A673 (cell line): ENCODE results near the gene PHF12. TPM values are rescaled to one million over a fixed set of nuclear protein-coding genes. Genes with fewer than 3 reads are reported as not detected.

Source experiments
- BruUV-seq: library from RNA; stranded (reverse); fragments of 400-500 nt; replicated peaks from 2 replicates; lab custom pipeline; 2021; lab: Mats Ljungman, UMichigan
- CTCF ChIA-PET: fragments of 300-600 bp; sonication (Branson Sonifier 250); formaldehyde crosslinking; loops from one replicate; lab custom pipeline; 2022; ENCODE audit warnings: antibody characterized with exemption; lab: Charles Lee
- POLR2A ChIA-PET: fragments of 300-600 bp; sonication (Branson Sonifier 250); formaldehyde crosslinking; loops from one replicate; lab custom pipeline; 2022; ENCODE audit warnings: antibody characterized with exemption; ENCODE audit not compliant: low non-redundant PET; lab: Charles Lee
- DNase-seq: peaks from one replicate; pipeline ENCODE4 v3.0.0-alpha.2; 2015; ENCODE audit warnings: low spot score
- H3K27ac ChIP-seq: fragments of 200-600 bp; sonication (generic); 2 replicates; pipeline ENCODE4 v1.5.1; 2016; ENCODE audit warnings: mixed run types, low read depth, mild to moderate bottlenecking, mixed read lengths, antibody characterized with exemption, low read length; ENCODE audit not compliant: poor library complexity, severe bottlenecking
- H3K27me3 ChIP-seq: fragments of 200-600 bp; sonication (generic); replicated peaks from 2 replicates; pipeline ENCODE4 v1.6.1; 2017; ENCODE audit warnings: mixed run types, low read depth, mild to moderate bottlenecking, mixed read lengths, antibody characterized with exemption, low read length; ENCODE audit not compliant: insufficient read depth, poor library complexity
- H3K36me3 ChIP-seq: fragments of 200-600 bp; sonication (generic); 2 replicates; pipeline ENCODE4 v1.6.1; 2016; ENCODE audit warnings: mixed run types, mild to moderate bottlenecking, mixed read lengths, antibody characterized with exemption, low read length; ENCODE audit not compliant: insufficient read depth, poor library complexity, severe bottlenecking
- H3K4me1 ChIP-seq: fragments of 200-600 bp; sonication (generic); 2 replicates; pipeline ENCODE4 v1.6.1; 2017; ENCODE audit warnings: mixed run types, mild to moderate bottlenecking, mixed read lengths, antibody characterized with exemption, low read length; ENCODE audit not compliant: insufficient read depth, poor library complexity, severe bottlenecking
- H3K4me3 ChIP-seq: fragments of 200-600 bp; sonication (generic); 2 replicates; pipeline ENCODE4 v1.5.1; 2016; ENCODE audit warnings: low read depth, mixed run types, mild to moderate bottlenecking, mixed read lengths, low read length; ENCODE audit not compliant: poor library complexity, severe bottlenecking
- H3K9me3 ChIP-seq: fragments of 200-600 bp; sonication (generic); 2 replicates; pipeline ENCODE4 v1.6.1; 2016; ENCODE audit warnings: mixed run types, low read depth, mild to moderate bottlenecking, mixed read lengths, antibody characterized with exemption, low read length; ENCODE audit not compliant: poor library complexity, severe bottlenecking
- CTCF ChIP-seq: fragments of 300-800, 200-600 bp; sonication (generic); conservative IDR thresholded peaks from 2 replicates; pipeline ENCODE4 v1.5.1; 2017; ENCODE audit warnings: low read depth, mild to moderate bottlenecking, antibody characterized with exemption, low read length, moderate library complexity, mixed read lengths
- EZH2 ChIP-seq: fragments of 200-600 bp; sonication (generic); IDR thresholded peaks from 2 replicates; pipeline ENCODE4 v1.6.1; 2017; ENCODE audit warnings: borderline replicate concordance, low read depth, mild to moderate bottlenecking, mixed read lengths, antibody characterized with exemption, low read length; ENCODE audit not compliant: poor library complexity, severe bottlenecking
- intact Hi-C: fragments of 100-400 bp; cut with micrococcal nuclease; formaldehyde crosslinking; loops from one replicate; pipeline ENCODE4 v1.10.0; 2022; ENCODE audit not compliant: unreplicated experiment
- total RNA-seq: library from RNA; stranded (reverse); gene quantifications from 2 replicates; pipeline ENCODE4 v1.2.3, GENCODE V29; 2021

Gene PHF12
- total RNA-seq, 1 experiment from 2014 or later: 63.3 TPM

DNA sequence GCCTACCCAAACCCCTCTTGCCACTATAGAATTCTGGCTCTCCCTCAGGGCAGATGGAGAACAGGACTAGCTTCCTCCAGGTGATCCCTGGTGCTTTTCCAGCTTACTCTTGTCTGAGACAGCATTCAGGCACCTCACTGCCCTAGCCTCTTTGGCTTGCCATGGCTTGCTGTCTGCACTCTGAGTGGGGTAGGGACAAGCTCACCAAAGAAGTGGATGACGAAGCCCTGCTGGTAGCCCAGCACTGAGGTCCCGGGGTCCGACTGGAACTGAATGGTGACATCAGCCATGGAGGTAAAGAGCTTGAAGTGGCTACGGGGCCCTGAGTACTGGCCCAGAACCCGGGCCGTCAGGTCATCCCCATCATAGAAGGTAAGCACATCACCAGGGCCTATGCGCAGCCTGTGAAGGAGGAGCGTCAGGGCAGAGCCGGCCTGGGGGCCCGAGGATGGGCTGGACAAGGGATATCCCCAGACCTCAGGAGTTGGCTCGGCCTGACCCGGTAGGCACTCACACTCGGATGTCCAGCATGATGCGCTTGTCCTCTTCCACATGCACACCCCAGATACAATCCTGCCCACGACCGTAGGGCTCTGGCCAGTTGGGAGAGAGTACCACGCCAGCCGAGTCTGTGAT, 7.6 kb upstream of the PHF12 start:
- ChIA-PET CTCF (interaction anchor here (0.7 kb wide), 1 partner anchor 58 kb away, joined by 3 read pairs; no protein-coding TSS in a partner anchor), POLR2A (interaction anchor here (0.6 kb wide), 1 partner anchor 43 kb away, joined by 8 read pairs; no protein-coding TSS in a partner anchor)
- no peak for DNase-seq
- no peak for TF ChIP-seq CTCF
- no peak for TF ChIP-seq EZH2
- Histone ChIP-seq H3K27ac (no peak overlapping the region), H3K9me3 (no peaks in the 10 kb centered on the region), H3K4me3 (no peak overlapping the region), H3K36me3 (no peaks in the 10 kb centered on the region), H3K4me1 (no peaks in the 10 kb centered on the region), H3K27me3 (no peaks in the 10 kb centered on the region)
- intact Hi-C loops: no loop called here
- BruUV-seq: no TSS peak

DNA sequence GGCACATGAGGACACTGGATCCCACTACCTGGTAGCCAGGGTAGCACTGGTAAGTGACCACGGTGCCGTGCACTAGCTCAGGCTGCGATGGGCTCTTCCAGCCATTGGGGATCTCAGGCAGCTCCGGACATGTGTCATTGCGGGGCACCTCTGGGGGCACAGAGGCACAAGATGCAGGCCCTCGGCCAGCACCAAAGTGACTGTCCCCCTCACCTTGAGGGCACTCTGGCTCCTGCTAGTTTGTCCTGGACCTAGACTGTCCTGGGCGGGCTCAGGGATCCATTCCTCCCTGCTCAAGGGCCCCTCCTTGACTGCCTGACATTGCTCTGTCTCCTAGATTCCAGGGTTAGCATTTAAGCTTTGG, 6.7 kb upstream of the PHF12 start:
- TF ChIP-seq CTCF (no peak), EZH2 (no peak)
- no peaks in the 10 kb centered on the region for H3K9me3 ChIP-seq
- no peak overlapping the region for H3K4me3 ChIP-seq
- no peaks in the 10 kb centered on the region for H3K27me3 ChIP-seq
- POLR2A ChIA-PET: no interaction called here
- peaks cover 6% of the 10 kb centered on the region for H3K4me1 ChIP-seq
- intact Hi-C loops: no loop called here
- no peaks in the 10 kb centered on the region for H3K36me3 ChIP-seq
- BruUV-seq: no TSS peak
- DNase-seq: no peak
- no peak overlapping the region for H3K27ac ChIP-seq
- CTCF ChIA-PET: no interaction called here

- POLR2A ChIA-PET: no interaction called here
- DNase-seq: no peak
- H3K27me3 ChIP-seq: no peaks in the 10 kb centered on the region
- CTCF ChIA-PET: no interaction called here
- no peaks in the 10 kb centered on the region for H3K36me3 ChIP-seq
- H3K9me3 ChIP-seq: no peaks in the 10 kb centered on the region
- H3K4me3 ChIP-seq: no peak overlapping the region
- no peak overlapping the region for H3K27ac ChIP-seq
- TF ChIP-seq EZH2 (no peak), CTCF (no peak)
- H3K4me1 ChIP-seq: peaks cover 11% of the 10 kb centered on the region
- no TSS peak for BruUV-seq
- intact Hi-C loops: no loop called here
Measured at GRCh38 chr17:28957277-28957991, 6.1 kb upstream of the PHF12 start.
